Measurements from ENCODE around the gene NCCRP1.

Gene NCCRP1

DNA sequence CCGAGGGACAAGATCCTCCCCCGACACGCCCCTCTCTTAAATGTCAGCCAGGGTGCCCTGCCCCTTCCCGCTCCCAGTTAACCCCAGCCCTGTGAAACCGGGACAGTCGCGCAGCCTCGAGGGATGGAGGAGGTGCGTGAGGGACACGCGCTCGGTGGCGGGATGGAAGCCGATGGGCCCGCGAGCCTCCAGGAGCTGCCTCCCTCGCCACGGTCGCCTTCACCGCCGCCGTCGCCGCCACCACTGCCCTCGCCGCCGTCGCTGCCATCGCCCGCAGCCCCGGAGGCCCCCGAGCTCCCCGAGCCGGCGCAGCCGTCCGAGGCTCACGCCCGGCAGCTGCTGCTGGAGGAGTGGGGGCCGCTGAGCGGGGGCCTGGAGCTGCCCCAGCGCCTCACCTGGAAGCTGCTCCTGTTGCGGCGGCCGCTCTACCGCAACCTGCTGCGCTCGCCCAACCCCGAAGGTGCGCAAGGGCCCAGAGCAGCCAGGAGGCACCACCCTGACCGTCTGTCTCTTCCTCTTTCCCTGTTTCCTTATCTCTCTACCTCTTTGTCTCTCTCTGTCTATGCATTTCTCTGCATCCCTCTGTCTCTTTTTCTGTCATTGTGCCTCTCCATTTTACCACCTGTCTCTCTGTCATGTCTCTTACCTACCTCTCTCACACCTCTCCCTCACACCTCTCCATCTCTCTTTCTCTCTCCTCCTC is at the start of gene NCCRP1:
Gene NCCRP1 (plus strand): TSS at position 105 of the 703 bp plus-strand sequence. CDS start 19 bp downstream, at position 124.
- DNase-seq: no peak

- no peak for DNase-seq
Measured at GRCh38 chr19:39147480-39147879, 49.3 kb upstream of the NCCRP1 start.

- no peak for DNase-seq
Measured at GRCh38 chr19:39148939-39149529, 47.7 kb upstream of the NCCRP1 start.

DNA sequence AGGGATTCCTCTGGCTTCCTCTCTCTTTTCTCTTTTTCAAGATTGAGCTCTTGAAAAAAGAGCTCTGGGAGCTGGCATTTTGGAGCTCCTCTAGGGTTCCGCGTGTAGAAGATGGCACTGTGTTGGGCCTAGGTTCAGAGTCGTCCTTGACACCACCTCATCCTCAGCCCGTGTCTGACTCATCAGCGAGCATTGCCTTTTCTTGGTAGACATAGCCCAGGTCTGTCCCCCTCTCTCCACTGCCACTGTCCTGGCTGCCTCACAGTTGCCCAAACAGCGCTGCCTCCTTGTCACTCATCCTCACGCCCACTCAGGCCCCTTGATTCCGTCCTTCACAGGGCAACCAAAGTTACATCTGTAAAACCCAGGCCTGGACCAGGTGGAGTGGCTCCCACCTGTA is 46.5 kb upstream of the NCCRP1 start:
- DNase-seq: no peak

DNA sequence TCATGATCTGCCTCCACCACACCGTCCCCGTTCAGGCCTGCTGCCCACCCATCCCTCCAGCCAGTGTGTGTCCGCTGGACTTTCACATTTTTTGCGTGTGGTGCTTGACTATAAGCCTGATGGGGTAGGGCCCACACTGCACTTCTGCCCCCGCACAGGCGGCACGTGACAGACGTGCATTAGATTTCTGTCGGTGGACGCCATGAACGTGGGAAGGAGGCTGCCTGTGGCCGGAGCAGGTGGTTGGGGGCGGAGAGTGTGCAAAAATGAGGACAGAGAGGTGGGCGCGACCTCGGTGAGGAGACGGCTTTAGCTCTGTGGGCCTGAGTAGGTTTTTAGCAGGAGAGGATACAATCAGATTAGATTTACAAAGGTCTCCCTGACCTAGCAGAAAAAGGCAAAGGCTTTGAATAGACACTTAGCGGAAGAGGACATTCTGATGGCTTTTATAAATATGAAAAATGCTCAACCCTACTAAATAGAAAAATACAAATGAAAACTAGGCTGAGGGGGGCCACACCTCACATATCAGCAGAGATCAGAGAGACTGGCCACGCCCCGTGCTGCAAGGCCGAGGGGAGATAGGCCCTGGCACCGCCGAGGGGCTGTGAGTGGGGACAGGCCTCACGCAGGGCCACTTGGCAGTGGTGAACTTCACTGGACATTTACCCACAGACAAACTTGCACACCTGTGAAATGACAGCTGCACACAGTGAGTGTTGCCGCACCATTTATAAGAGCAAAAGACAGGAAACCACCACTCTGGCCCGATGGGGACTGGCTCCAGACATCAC is 45.8 kb upstream of the NCCRP1 start:
- DNase-seq: no peak

GRCh38 chr19:39152066-39152465 is 44.7 kb upstream of the NCCRP1 start:
- DNase-seq: no peak

- DNase-seq: no peak
Measured at GRCh38 chr19:39154100-39154628, 42.6 kb upstream of the NCCRP1 start.

GRCh38 chr19:39154629-39155100 is 42.1 kb upstream of the NCCRP1 start:
- DNase-seq: no peak

- no peak for DNase-seq
Measured at GRCh38 chr19:39155114-39155700, 41.6 kb upstream of the NCCRP1 start.

DNA sequence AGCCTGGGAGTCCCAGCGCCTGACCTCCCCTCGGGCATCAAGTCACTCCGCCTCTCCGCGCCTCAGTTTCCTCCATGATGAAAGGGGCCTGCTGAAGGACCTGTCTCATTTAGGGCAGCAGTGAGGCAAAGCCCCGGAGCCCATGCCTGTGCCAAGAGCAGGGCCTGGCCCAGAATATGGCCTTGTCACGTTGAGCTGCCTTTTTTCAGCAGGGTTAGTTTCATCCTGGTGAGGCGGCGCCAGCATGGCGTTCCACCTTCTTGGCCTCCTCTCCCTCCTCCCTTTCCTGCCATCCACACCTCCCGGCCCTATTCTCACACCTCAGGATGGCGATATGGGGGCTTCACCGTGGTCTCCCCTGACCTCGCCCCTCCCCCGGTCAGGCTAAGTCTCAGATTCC is 41.0 kb upstream of the NCCRP1 start:
- DNase-seq: no peak

DNA sequence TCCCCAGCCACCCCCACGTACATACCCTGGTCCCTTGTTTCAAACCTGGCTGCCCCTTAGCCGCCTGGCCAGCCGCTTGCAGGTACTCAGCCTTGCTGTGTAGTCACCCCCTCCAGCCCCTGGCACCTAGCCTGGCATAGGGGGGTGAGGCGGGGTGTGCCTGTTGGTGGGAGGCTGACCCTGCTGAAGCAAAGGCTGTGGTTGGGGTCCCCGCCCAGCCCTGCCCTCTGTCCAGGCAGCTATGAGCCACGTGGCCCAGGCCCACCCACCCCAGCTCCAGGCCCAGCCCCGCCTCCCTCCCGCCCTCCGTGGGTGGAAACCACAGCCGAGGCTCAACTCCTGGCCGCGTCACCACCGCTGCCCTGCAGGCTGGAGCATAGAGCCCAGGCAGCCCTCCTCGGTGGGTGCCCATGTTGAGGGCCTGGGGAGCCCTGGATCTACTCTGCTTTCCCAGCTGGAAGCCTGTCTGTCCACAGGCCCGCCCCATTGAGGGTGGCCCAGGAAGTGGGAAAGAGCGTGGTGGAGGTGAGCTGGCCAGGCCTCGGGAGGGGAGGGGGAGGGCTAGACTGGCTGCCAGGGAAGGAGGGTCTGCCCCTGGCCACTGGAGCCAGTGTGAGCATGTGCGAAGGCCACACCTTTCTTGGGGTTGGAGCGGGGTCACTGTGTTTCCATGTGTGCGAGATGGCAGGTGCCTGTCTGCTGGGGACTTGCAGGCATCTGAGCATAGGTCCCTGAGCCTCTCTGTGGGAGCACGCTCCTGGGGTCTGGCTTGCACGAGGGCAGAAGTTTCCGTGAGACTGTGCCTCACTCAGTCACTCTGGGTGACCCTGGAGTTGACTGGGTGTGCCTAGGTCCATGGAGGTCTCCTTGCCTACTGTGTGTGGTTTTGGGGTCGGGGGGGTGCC is 40.2 kb upstream of the NCCRP1 start:
- DNase-seq: no peak

DNA sequence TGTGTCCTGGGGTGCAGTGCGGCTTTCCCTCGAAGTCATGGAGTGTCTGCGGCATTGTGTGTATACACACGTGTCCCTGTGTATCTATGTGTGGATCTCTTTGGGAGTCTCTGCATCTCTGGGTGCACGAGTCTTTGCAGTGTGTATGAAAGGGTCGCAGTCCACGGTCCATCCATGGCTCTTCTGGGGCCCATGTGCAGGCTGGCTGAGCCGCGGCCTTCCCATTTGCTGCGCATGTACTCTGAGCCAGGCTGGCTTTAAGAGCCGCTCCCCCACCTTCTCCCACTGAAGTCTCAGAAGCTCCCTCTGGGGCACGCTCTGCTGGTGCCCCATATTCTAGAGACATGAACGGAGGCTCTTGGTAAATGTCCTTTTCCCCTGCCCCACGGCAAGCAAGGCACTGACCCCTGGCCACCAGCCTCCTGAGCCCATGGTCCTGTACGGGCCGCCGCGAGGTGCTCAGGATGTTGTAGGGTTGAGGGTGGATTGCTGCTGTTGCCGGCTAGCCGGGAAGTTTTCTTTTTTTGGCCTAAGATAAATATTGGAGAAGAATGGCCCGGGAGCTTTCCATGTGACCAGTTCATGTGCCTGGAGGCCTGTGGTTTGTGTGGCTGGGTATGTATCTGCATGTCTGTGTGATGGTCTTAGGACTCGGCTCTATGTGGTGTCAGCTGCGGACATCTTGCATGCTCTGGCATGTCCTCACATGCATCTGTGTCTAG is 39.3 kb upstream of the NCCRP1 start:
- DNase-seq: no peak

DNA sequence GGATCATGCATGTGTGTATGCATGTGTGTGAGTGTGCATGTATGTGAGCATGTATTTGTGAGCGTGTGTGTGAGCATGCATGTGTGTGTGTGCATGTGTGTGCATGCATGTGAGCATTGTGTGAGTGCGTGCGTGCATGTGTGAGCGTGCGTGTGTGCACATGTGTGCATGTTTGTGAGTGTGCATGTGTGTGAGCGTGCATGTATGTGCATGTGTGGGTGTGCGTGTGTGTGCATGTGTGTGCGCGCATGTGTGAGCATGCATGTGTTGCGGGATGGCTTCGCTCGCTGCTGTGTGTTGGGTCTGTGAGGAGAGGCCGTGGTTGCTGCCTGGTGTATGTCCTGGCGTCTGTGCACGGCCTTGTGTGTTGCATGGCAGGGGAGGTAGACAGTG is 38.8 kb upstream of the NCCRP1 start:
- DNase-seq: no peak

- DNase-seq: no peak
Measured at GRCh38 chr19:39158646-39159260, 38.0 kb upstream of the NCCRP1 start.

DNA sequence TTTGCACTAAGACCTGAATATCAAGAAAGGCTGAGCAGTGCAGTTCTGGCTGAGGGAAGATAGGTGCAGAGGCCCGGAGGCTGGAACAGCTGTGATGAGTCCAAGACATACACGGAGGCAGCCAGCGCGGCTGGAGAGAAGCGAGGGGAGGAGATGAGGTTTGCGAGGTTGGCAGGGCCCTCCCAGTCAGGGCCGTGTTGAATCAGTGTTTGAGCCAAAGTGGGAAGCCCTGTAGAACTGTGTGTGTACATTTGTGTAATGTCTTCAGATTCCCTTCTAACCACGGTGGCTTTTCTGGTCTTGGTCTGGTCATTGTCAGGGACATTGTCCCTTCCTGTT is 36.3 kb upstream of the NCCRP1 start:
- DNase-seq: no peak

DNA sequence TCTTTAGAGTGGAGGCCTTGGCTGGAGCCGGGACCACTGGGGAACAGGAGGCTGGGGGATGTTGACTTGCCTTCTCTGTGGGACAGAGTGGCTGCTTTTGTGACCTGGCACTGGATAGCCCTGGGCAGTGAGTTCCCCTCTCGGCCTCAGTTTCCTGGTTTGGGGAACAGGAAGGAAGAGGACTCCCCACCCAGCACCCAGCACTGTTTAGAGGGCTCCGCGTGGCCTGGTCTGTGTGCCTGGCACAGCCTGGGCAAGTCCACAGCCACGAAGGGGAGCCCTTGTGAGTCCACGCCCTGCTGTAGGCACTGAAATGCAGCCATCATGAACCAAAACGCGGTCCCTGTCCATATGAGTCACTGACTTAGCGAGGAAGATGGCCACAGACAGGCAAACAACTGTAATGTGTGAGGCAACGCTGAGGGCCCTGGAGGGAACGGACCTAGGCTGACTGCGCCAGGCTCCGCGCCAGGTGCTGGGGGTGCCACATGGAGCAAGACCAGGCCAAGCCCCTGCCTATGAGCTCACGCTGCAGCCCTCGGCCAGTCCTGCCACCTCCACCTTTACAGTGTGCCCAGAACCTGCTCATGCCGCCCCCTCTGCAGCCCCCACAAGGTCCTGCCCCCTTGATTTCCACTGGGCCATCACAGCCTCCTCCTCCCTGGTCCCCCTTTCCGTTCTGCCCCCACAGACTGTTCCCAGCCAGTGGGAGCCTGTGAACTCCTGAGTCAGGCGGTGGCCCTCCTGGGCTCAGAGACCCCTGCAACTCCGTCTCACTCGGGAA is 35.7 kb upstream of the NCCRP1 start:
- DNase-seq: no peak

GRCh38 chr19:39162441-39163043 is 34.2 kb upstream of the NCCRP1 start:
- DNase-seq: no peak

DNA sequence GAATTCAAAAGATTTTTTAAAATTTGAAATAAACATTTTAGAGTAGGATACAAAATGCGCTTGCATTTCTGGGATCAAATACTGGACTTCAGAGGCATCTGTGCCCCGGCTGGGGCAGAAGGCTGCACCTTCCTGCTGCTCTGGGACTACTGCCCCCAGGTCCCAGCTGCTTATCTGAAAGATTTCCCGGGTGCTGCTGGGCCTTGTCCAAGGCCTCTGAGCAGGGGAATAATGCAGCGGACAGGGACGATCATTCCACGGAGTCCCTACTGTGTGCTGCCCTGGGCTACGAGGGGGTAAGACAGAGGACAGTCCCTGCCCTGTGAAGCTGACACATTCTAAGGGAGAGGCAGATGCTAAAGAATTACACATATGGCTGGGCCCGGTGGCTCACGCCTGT is 33.1 kb upstream of the NCCRP1 start:
- no peak for DNase-seq

Measured in nucleus accumbens (tissue), 56 donors.